Measurements from ENCODE around the gene BSG.

GRCh38 chr19:582497-583197, 10.3 kb downstream of the BSG start:
- TF ChIP-seq, protein P1, sequence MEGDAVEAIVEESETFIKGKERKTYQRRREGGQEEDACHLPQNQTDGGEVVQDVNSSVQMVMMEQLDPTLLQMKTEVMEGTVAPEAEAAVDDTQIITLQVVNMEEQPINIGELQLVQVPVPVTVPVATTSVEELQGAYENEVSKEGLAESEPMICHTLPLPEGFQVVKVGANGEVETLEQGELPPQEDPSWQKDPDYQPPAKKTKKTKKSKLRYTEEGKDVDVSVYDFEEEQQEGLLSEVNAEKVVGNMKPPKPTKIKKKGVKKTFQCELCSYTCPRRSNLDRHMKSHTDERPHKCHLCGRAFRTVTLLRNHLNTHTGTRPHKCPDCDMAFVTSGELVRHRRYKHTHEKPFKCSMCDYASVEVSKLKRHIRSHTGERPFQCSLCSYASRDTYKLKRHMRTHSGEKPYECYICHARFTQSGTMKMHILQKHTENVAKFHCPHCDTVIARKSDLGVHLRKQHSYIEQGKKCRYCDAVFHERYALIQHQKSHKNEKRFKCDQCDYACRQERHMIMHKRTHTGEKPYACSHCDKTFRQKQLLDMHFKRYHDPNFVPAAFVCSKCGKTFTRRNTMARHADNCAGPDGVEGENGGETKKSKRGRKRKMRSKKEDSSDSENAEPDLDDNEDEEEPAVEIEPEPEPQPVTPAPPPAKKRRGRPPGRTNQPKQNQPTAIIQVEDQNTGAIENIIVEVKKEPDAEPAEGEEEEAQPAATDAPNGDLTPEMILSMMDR (conservative IDR thresholded peaks at IDR 0.05; ENCODE audit: low read length): no peak
- TF ChIP-seq EZH2phosphoT487 (IDR thresholded peaks at IDR 0.05; ENCODE audit: borderline replicate concordance): no peak

Data from Loucy (cell line).